ENCODE measurements around the gene RFC2. TPM values are rescaled to one million over a fixed set of nuclear protein-coding genes. Genes with fewer than 3 reads are reported as not detected.
"Not testable (repeated sequence)": the region's sequence is repeated elsewhere in the genome, so short reads cannot be mapped to it uniquely, and the experiment has no call there.

RFC2 gene
- total and polyA plus RNA-seq, 2 of the 8 experiments (the other 6 are each of a cell fraction or from before 2014, with no cell fraction given): 52.9 to 85.4 TPM

DNA sequence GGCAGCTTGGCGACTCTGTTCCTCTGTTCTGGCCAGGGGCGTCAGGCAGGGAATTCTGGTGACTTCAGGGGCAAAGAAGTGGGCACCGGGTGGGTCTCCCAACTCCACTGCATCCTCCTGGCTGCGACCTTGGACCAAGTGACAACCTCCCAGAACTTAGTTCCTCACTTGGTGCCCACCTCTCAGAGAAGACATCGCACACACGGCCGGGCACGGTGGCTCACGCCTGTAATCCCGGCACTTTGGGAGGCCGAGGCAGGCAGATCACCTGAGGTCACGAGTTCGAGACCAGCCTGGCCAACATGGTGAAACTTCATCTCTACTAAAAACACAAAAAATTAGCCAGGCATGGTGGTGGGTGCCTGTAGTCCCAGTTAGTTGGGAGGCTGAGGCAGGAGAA lies 29.3 kb downstream of the RFC2 start:
- H2BK120ac ChIP-seq (replicated peaks; ENCODE audit: low read depth, low read length); H3K9me3 ChIP-seq (ENCODE audit: insufficient read depth in 2 of 2, low read depth in 1 of 2, low read length in 1 of 2); H3K23me2 ChIP-seq (ENCODE audit: low read depth, low read length); H3K14ac ChIP-seq (ENCODE audit: insufficient read length); H3K79me1 ChIP-seq (ENCODE audit: low read depth, low read length); FAIRE-seq; H2AK5ac ChIP-seq (ENCODE audit: low read depth, low read length); H2BK20ac ChIP-seq (ENCODE audit: low read length); H3K9ac ChIP-seq (replicated peaks in 1 of 4; ENCODE audit: extremely low read depth in 1 of 4, low read depth in 3 of 4, low read length in 3 of 4); H3K4me3 ChIP-seq (ENCODE audit: extremely low read depth in 1 of 4, insufficient read depth in 2 of 4, low read depth in 3 of 4, low read length in 4 of 4); DNase-seq (ENCODE audit: low read depth in 1 of 2, low spot score in 2 of 2); H2AFZ ChIP-seq (ENCODE audit: low read length); H3K27ac ChIP-seq (ENCODE audit: low read depth, low read length); H4K8ac ChIP-seq (ENCODE audit: extremely low read depth, insufficient read depth, low read length); H3K56ac ChIP-seq (replicated peaks; ENCODE audit: insufficient read length, low read depth, low read length); H2BK5ac ChIP-seq (ENCODE audit: low read depth, low read length); H3K27me3 ChIP-seq (replicated peaks in 1 of 4; ENCODE audit: control insufficient read depth in 3 of 4, extremely low read depth in 1 of 4, insufficient read depth in 3 of 4, low read length in 3 of 4); H3K4me2 ChIP-seq (ENCODE audit: insufficient read depth in 1 of 2, low read depth in 2 of 2, low read length in 2 of 2); H3K18ac ChIP-seq (ENCODE audit: extremely low read depth, low read length); H4K5ac ChIP-seq (ENCODE audit: insufficient read length, low read depth, low read length); H2BK15ac ChIP-seq (ENCODE audit: low read length); H3K79me2 ChIP-seq (ENCODE audit: control insufficient read depth in 1 of 2, insufficient read depth in 2 of 2, low read length in 2 of 2); H3K4ac ChIP-seq (replicated peaks; ENCODE audit: insufficient read length, low read depth, low read length); H3K23ac ChIP-seq (ENCODE audit: insufficient read length); H2BK12ac ChIP-seq (ENCODE audit: low read depth, low read length); H4K91ac ChIP-seq (replicated peaks; ENCODE audit: insufficient read length, low read length); H3K4me1 ChIP-seq (replicated peaks in 1 of 4; ENCODE audit: control insufficient read depth in 3 of 4, insufficient read depth in 4 of 4, low read length in 3 of 4): not testable (repeated sequence)
- ChIA-PET POLR2A (ENCODE audit: partially characterized antibody) (interaction anchor here (0.6 to 2.1 kb wide), 2 partner anchors 15 to 427 kb away, joined by 4 to 7 read pairs; partner anchors contain the start of gene LAT2), CTCF (ENCODE audit: partially characterized antibody) (interaction anchor here (0.6 to 8.3 kb wide), 3 partner anchors 18 to 427 kb away, joined by 3 to 71 read pairs (median 3); no protein-coding TSS in a partner anchor)
- TF ChIP-seq POLR2AphosphoS5 (IDR thresholded peaks at IDR 0.05; ENCODE audit: low read depth, low read length): 0 out of 2 replicates have a peak, but pooled peaks have one; percentile 9
- 96% methylated on average over 12 of the region's 13 CpGs; no CpG with 5 or more reads in 1 of the 2 experiments for WGBS, 2 experiments (ENCODE audit: extremely low coverage in 1 of 2, insufficient coverage in 1 of 2, insufficient read length in 1 of 2, insufficient replicate concordance in 2 of 2, low coverage in 1 of 2, low lambda C conversion rate in 2 of 2, missing lambda C conversion rate in 1 of 2)
- Histone ChIP-seq H4K20me1 (replicated peaks in 1 of 2; ENCODE audit: control insufficient read depth in 1 of 2, insufficient read depth in 2 of 2, low read length in 2 of 2) (peaks cover 4 to 12% of the 10 kb centered on the region in 2 experiments), H3K36me3 (ENCODE audit: control insufficient read depth in 2 of 4, insufficient read depth in 4 of 4, low read length in 3 of 4) (peaks cover 2 to 23% (median 9%) of the 10 kb centered on the region in 4 experiments; a peak in 7 of 8 replicates)

Measured in H1 (cell line).